Measurements from ENCODE around the gene LIG1. TPM values are rescaled to one million over a fixed set of nuclear protein-coding genes. Genes with fewer than 3 reads are reported as not detected.
"Not testable (repeated sequence)": the region's sequence is repeated elsewhere in the genome, so short reads cannot be mapped to it uniquely, and the experiment has no call there.

Gene LIG1
- polyA plus RNA-seq, 12 donors, result 16.7 to 50.4 (median 27.4) TPM; not detected in 1

GRCh38 chr19:48085904-48086864, 84.0 kb downstream of the LIG1 start:
- no peak for DNase-seq

- no peak for DNase-seq
Observed at GRCh38 chr19:48085076-48085475, 85.1 kb downstream of the LIG1 start.

- no peak for DNase-seq
Observed at GRCh38 chr19:48081106-48081505, 89.0 kb downstream of the LIG1 start.

GRCh38 chr19:48070177-48070769, 99.9 kb downstream of the LIG1 start:
- not testable (repeated sequence) for DNase-seq

GRCh38 chr19:48069435-48069834, 100.7 kb downstream of the LIG1 start:
- DNase-seq, result no peak

Other genes with a start within 250 kb of the LIG1 start
- gene BSPH1, start 178.2 kb downstream of the LIG1 start, polyA plus RNA-seq (ENCODE audit: insufficient read length in 12 of 12), result not detected
- gene ELSPBP1, start 175.7 kb downstream of the LIG1 start, polyA plus RNA-seq (ENCODE audit: insufficient read length in 12 of 12), result not detected
- gene CABP5, start 126.3 kb downstream of the LIG1 start, polyA plus RNA-seq (ENCODE audit: insufficient read length in 12 of 12), result not detected
- gene PLA2G4C, start 59.5 kb downstream of the LIG1 start, polyA plus RNA-seq (ENCODE audit: insufficient read length in 12 of 12), result 10 to 100 TPM in 11 of 12 donors, not detected in 1; 15.2 to 85.8 (median 46.0) TPM
- gene ZSWIM9, start 336 bp upstream of the LIG1 start, polyA plus RNA-seq (ENCODE audit: insufficient read length in 12 of 12), result 10 to 100 TPM in 1 of 12 donors, 1 to 10 TPM in 10, not detected in 1; 3.9 to 12.9 (median 5.0) TPM
- 10 to 100 TPM in 11 of 12 donors, not detected in 1; 32.6 to 66.1 (median 46.1) TPM for gene CARD8, start 85.6 kb upstream of the LIG1 start, polyA plus RNA-seq (ENCODE audit: insufficient read length in 12 of 12)
- gene ZNF114, start 99.7 kb upstream of the LIG1 start, polyA plus RNA-seq (ENCODE audit: insufficient read length in 12 of 12), result 1 to 10 TPM in 11 of 12 donors, not detected in 1; 1.2 to 6.3 (median 3.3) TPM
- 100 to 1,000 TPM in 10 of 12 donors, 10 to 100 TPM in 1, not detected in 1; 87.0 to 162 (median 145) TPM for gene EMP3, start 155.2 kb upstream of the LIG1 start, polyA plus RNA-seq (ENCODE audit: insufficient read length in 12 of 12)
- gene TMEM143, start 193.6 kb upstream of the LIG1 start, polyA plus RNA-seq (ENCODE audit: insufficient read length in 12 of 12), result 10 to 100 TPM in 10 of 12 donors, 1 to 10 TPM in 1, not detected in 1; 9.2 to 21.5 (median 17.1) TPM
- gene SYNGR4, start 194.0 kb upstream of the LIG1 start, polyA plus RNA-seq (ENCODE audit: insufficient read length in 12 of 12), result not detected
- gene KDELR1, start 221.2 kb upstream of the LIG1 start, polyA plus RNA-seq (ENCODE audit: insufficient read length in 12 of 12), result 100 to 1,000 TPM in 11 of 12 donors, not detected in 1; 101 to 185 (median 124) TPM
- gene GRIN2D, start 223.3 kb upstream of the LIG1 start, polyA plus RNA-seq (ENCODE audit: insufficient read length in 12 of 12), result 1 to 10 TPM in 8 of 12 donors, under 1 TPM in 3, not detected in 1; 0.73 to 4.0 (median 1.3) TPM

Measured in muscle of arm (tissue), 12 donors.